KMS-11 (cell line): Measurements from ENCODE around the gene LACRT.

Source experiments
- H2AFZ ChIP-seq: fragments of 200-600 bp; sonication (generic); 2 replicates; pipeline ENCODE4 v1.6.1; 2016; ENCODE audit warnings: antibody characterized with exemption, mixed run types, low read depth
- H3K27ac ChIP-seq: fragments of 200-600 bp; sonication (generic); 2 replicates; pipeline ENCODE4 v1.6.1; 2016; ENCODE audit warnings: mild to moderate bottlenecking, mixed run types
- H3K27me3 ChIP-seq: fragments of 200-600 bp; sonication (generic); 2 replicates; pipeline ENCODE4 v1.6.1; 2017; ENCODE audit warnings: mild to moderate bottlenecking, low read depth, mixed run types, moderate library complexity; ENCODE audit not compliant: insufficient read depth
- H3K36me3 ChIP-seq: fragments of 200-600 bp; sonication (generic); 2 replicates; pipeline ENCODE4 v1.6.1; 2017; ENCODE audit warnings: mild to moderate bottlenecking, mixed run types; ENCODE audit not compliant: insufficient read depth
- H3K4me1 ChIP-seq: fragments of 200-600 bp; sonication (generic); 2 replicates; pipeline ENCODE4 v1.6.1; 2016; ENCODE audit warnings: mild to moderate bottlenecking, low read depth, mixed run types; ENCODE audit not compliant: poor library complexity, severe bottlenecking
- H3K4me2 ChIP-seq: fragments of 200-600 bp; sonication (generic); 2 replicates; pipeline ENCODE4 v1.7.0; 2016; ENCODE audit warnings: mild to moderate bottlenecking, mixed run types
- H3K4me3 ChIP-seq: fragments of 200-600 bp; sonication (generic); IDR thresholded peaks from 2 replicates; pipeline ENCODE4 v1.6.1; 2017; ENCODE audit warnings: low read depth, low read length, mixed read lengths; ENCODE audit not compliant: insufficient read depth
- H3K79me2 ChIP-seq: fragments of 200-600 bp; sonication (generic); 2 replicates; pipeline ENCODE4 v1.6.1; 2016; ENCODE audit warnings: low read depth, mixed run types; ENCODE audit not compliant: insufficient read depth
- H3K9ac ChIP-seq: fragments of 200-600 bp; sonication (generic); 2 replicates; pipeline ENCODE4 v1.6.1; 2016; ENCODE audit warnings: mild to moderate bottlenecking, mixed run types
- H4K20me1 ChIP-seq: fragments of 200-600 bp; sonication (generic); 2 replicates; pipeline ENCODE4 v1.6.1; 2016; ENCODE audit warnings: mild to moderate bottlenecking, mixed run types; ENCODE audit not compliant: insufficient read depth
- CTCF ChIP-seq: fragments of 200-600 bp; sonication (generic); conservative IDR thresholded peaks from 2 replicates; pipeline ENCODE4 v1.6.1; 2017; ENCODE audit warnings: low read depth, mild to moderate bottlenecking, antibody characterized with exemption, low read length, moderate library complexity, mixed read lengths

LACRT gene

GRCh38 chr12:54581412-54581811, 53.3 kb downstream of the LACRT start:
- Histone ChIP-seq H3K4me1 (no peaks in the 10 kb centered on the region), H3K9ac (no peak overlapping the region), H3K27me3 (no peaks in the 10 kb centered on the region; the same call in 1 of the 2 replicates), H3K36me3 (no peaks in the 10 kb centered on the region), H4K20me1 (no peaks in the 10 kb centered on the region), H3K79me2 (no peaks in the 10 kb centered on the region), H2AFZ (no peak overlapping the region), H3K4me3 (no peak overlapping the region), H3K27ac (no peak overlapping the region), H3K4me2 (no peak overlapping the region)
- TF ChIP-seq CTCF = no peak
